Measurements from ENCODE around the gene SAMD5. TPM values are rescaled to one million over a fixed set of nuclear protein-coding genes. Genes with fewer than 3 reads are reported as not detected.

The SAMD5 gene
- 1 to 10 TPM in 3 of 4 donors, under 1 TPM in 1; 0.84 to 3.3 (median 2.3) TPM for total RNA-seq

DNA sequence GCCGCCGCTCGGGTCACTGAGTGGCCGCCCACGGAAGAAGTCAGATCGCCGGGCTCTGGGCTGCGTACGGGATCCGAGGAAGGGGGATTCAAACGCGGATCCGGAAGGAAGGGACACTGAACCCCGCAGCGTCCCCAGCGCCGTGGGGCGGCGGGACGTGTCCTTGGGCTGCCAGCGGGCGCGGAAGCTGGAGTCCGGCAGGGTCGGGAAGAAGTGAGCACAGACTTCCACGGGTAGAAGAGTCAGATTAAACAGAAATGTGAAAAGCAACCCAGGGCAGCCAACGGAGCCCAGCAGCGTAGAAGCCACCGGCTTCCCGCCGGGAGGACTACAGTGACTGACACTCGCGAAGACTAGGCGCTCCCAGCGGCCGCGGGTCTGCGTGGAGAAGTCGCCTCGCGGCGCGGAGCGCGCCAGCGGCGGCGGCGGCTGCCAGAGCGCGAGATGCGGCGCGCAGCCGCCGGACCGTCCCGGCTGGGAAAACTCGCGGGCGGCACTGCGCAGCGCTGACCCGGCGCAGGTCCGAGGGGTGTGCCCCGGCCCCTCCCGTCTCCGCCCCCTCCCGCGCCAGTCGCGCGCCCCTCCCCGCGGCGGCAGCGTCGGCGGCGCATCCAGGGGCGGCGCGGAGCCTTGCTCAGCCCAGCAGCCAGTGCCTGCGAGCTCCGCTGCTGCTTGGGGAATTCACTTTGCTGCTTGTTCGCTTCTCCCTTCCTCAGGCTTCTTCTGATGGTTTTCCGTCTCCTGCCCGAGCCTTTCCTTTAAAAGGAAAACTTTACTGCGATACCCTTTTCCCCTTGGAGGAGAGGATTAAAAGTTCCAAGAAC is at the start of gene SAMD5:
TSS of gene SAMD5 (plus strand) at position 649 of the 824 bp plus-strand sequence. CDS start 239 bp downstream, outside the sequence.
- H3K4me1 ChIP-seq, result peaks cover 0 to 29% (median 7%) of the 10 kb centered on the region in 4 donors
- H3K27ac ChIP-seq, result peak within 1 kb of the TSS; percentile 32 to 86 (median 77)
- H3K4me3 ChIP-seq, result peak within 1 kb of the TSS; percentile 37 to 76 (median 58)
- TF ChIP-seq, protein P1, sequence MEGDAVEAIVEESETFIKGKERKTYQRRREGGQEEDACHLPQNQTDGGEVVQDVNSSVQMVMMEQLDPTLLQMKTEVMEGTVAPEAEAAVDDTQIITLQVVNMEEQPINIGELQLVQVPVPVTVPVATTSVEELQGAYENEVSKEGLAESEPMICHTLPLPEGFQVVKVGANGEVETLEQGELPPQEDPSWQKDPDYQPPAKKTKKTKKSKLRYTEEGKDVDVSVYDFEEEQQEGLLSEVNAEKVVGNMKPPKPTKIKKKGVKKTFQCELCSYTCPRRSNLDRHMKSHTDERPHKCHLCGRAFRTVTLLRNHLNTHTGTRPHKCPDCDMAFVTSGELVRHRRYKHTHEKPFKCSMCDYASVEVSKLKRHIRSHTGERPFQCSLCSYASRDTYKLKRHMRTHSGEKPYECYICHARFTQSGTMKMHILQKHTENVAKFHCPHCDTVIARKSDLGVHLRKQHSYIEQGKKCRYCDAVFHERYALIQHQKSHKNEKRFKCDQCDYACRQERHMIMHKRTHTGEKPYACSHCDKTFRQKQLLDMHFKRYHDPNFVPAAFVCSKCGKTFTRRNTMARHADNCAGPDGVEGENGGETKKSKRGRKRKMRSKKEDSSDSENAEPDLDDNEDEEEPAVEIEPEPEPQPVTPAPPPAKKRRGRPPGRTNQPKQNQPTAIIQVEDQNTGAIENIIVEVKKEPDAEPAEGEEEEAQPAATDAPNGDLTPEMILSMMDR (IDR thresholded peaks at IDR 0.05), result peak in 1 of 5 experiments; percentile 19
- no peak for TF ChIP-seq EP300 (IDR thresholded peaks at IDR 0.05)
- TF ChIP-seq POLR2A (IDR thresholded peaks at IDR 0.05), result no peak
- H3K27me3 ChIP-seq, result peaks cover 0 to 21% of the 10 kb centered on the region in 2 donors
- 1% methylated on average over 44 to 67 of the region's 90 CpGs for WGBS, 2 donors
- H3K9me3 ChIP-seq, result no peaks in the 10 kb centered on the region
- DNase-seq (ENCODE audit: low spot score in 2 of 2), result no peak
- no peaks in the 10 kb centered on the region for H3K36me3 ChIP-seq

GRCh38 chr6:147459780-147460179 is 48.7 kb upstream of the SAMD5 start:
- Histone ChIP-seq H3K27me3 (no peaks in the 10 kb centered on the region), H3K4me1 (no peaks in the 10 kb centered on the region), H3K27ac (no peak overlapping the region), H3K36me3 (no peaks in the 10 kb centered on the region), H3K9me3 (peaks cover 0 to 9% (median 0%) of the 10 kb centered on the region in 4 donors), H3K4me3 (no peak overlapping the region)
- DNase-seq (ENCODE audit: low spot score in 2 of 2), result no peak
- 56 to 76% methylated on average over 1 of the region's 1 CpG for WGBS, 2 donors
- no peak for TF ChIP-seq POLR2A (IDR thresholded peaks at IDR 0.05)
- TF ChIP-seq EP300 (IDR thresholded peaks at IDR 0.05), result no peak
- TF ChIP-seq, protein P1 (IDR thresholded peaks at IDR 0.05), result no peak

DNA sequence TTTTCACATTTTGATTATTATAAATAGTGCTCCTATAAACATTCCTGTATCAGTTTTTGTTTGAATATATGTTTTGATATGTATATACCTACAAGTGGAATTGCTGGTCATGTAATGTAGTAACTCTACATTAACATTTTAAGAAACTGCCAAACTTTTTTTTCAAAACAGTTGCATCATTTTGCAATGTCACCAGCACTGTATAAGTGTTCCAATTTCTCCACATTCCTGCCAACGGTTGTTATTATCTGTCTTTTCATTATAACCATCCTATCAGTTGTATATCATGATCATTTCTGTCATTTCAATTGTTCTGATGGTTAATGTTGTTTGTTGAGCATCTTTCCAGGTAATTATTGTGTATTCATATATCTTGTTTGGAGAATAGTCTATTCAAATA is 44.8 kb upstream of the SAMD5 start:
- peaks cover 0 to 9% (median 0%) of the 10 kb centered on the region in 4 donors for H3K9me3 ChIP-seq
- H3K36me3 ChIP-seq, result no peaks in the 10 kb centered on the region
- WGBS, 2 donors, result 60 to 79% methylated on average over 1 of the region's 1 CpG
- no peaks in the 10 kb centered on the region for H3K4me1 ChIP-seq
- no peaks in the 10 kb centered on the region for H3K27me3 ChIP-seq
- H3K4me3 ChIP-seq, result no peak overlapping the region
- TF ChIP-seq, protein P1 (IDR thresholded peaks at IDR 0.05), result no peak
- TF ChIP-seq EP300 (IDR thresholded peaks at IDR 0.05) (no peak), POLR2A (IDR thresholded peaks at IDR 0.05) (no peak)
- DNase-seq (ENCODE audit: low spot score in 2 of 2), result no peak
- no peak overlapping the region for H3K27ac ChIP-seq

DNA sequence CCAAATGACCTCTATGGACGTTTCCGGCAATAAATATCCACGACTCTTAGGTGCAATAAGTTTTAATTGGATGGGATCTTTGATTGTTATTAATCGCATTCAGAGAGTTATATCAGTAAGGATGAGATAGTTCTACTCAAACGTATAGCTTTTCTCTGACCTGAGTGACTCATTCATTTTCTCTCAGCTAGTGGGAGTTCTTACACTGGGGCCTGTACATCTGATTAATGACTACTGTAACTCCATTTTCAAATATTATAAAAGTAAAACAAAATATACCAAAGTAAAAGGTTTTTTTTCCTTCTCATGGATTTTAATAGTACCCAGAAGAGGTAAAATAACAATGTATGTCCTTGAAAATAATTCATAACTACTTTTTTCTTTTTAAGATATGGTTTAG is 41.1 kb upstream of the SAMD5 start:
- no peaks in the 10 kb centered on the region for H3K27me3 ChIP-seq
- H3K36me3 ChIP-seq, result no peaks in the 10 kb centered on the region
- H3K4me1 ChIP-seq, result no peaks in the 10 kb centered on the region
- no peak overlapping the region for H3K4me3 ChIP-seq
- DNase-seq (ENCODE audit: low spot score in 2 of 2), result no peak
- no peaks in the 10 kb centered on the region for H3K9me3 ChIP-seq
- TF ChIP-seq, protein P1 (IDR thresholded peaks at IDR 0.05), result no peak
- no peak overlapping the region for H3K27ac ChIP-seq
- WGBS, 2 donors, result 49 to 59% methylated on average over 5 of the region's 5 CpGs

- Histone ChIP-seq H3K36me3 (no peaks in the 10 kb centered on the region), H3K9me3 (peaks cover 0 to 3% (median 0%) of the 10 kb centered on the region in 4 donors), H3K27me3 (no peaks in the 10 kb centered on the region), H3K4me1 (no peaks in the 10 kb centered on the region), H3K4me3 (no peak overlapping the region), H3K27ac (no peak overlapping the region)
- DNase-seq (ENCODE audit: low spot score in 2 of 2), result no peak
- TF ChIP-seq, protein P1 (IDR thresholded peaks at IDR 0.05), result no peak
- TF ChIP-seq POLR2A (IDR thresholded peaks at IDR 0.05), result no peak
- TF ChIP-seq EP300 (IDR thresholded peaks at IDR 0.05), result no peak
- WGBS, 2 donors, result 34 to 36% methylated on average over 2 of the region's 2 CpGs
Measured at GRCh38 chr6:147467886-147468285, 40.6 kb upstream of the SAMD5 start.
